PC-9 (cell line): Measurements from ENCODE around the gene USP31.

ENCODE experiments used
- EZH2 ChIP-seq: fragments of 200-600 bp; sonication (generic); IDR thresholded peaks from 2 replicates; pipeline ENCODE4 v1.8.0; 2017; ENCODE audit warnings: antibody characterized with exemption, low read depth
- TF ChIP-seq, protein P1 (sequence below): fragments of 200-600 bp; sonication (generic); conservative IDR thresholded peaks from 2 replicates; pipeline ENCODE4 v1.6.1; 2017; ENCODE audit warnings: mixed run types, antibody characterized with exemption, mild to moderate bottlenecking, moderate library complexity

DNA sequence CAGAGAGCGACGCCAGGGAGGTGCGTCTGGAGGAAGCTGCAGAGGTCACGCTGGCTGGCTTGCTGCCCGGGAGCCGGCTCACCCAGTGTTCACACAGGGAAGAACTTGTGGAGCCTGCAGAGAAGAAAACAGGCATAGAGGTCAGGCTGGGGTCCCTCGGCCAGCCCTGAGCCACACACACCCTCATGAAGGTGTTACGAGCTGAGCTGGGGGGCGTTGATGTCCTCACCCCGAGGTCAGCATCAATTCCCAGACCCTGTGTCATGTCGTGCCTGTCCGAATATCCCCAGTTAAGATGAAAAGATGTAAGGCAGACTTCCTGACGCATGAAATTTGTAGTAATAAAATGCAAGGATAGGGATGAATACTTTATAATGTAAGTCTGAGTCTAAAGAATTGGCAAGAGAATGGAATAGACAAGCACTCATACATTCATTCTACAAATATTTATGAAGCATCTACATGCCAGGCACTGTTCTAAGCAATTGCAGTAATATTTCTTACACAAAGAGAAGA lies 77.1 kb downstream of the USP31 start:
- TF ChIP-seq, protein P1, sequence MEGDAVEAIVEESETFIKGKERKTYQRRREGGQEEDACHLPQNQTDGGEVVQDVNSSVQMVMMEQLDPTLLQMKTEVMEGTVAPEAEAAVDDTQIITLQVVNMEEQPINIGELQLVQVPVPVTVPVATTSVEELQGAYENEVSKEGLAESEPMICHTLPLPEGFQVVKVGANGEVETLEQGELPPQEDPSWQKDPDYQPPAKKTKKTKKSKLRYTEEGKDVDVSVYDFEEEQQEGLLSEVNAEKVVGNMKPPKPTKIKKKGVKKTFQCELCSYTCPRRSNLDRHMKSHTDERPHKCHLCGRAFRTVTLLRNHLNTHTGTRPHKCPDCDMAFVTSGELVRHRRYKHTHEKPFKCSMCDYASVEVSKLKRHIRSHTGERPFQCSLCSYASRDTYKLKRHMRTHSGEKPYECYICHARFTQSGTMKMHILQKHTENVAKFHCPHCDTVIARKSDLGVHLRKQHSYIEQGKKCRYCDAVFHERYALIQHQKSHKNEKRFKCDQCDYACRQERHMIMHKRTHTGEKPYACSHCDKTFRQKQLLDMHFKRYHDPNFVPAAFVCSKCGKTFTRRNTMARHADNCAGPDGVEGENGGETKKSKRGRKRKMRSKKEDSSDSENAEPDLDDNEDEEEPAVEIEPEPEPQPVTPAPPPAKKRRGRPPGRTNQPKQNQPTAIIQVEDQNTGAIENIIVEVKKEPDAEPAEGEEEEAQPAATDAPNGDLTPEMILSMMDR, result no peak
- no peak for TF ChIP-seq EZH2
